Type B pancreatic cell (in vitro differentiated cells): ENCODE measurements around the gene CTDSP2. TPM values are rescaled to one million over a fixed set of nuclear protein-coding genes. Genes with fewer than 3 reads are reported as not detected.

Source experiments
- DNase-seq: peaks from one replicate; pipeline ENCODE4 v3.0.0; 2021; ENCODE audit warnings: mixed read lengths; ENCODE audit not compliant: unreplicated experiment; ENCODE audit errors: extremely low spot score
- H3K27ac Mint-ChIP-seq: 2 replicates; pipeline ENCODE4 v1.8.0; 2021; ENCODE audit warnings: mild to moderate bottlenecking, mixed read lengths
- H3K27me3 Mint-ChIP-seq: 2 replicates; pipeline ENCODE4 v1.8.0; 2021; ENCODE audit warnings: mixed read lengths
- H3K36me3 Mint-ChIP-seq: 2 replicates; pipeline ENCODE4 v1.8.0; 2021; ENCODE audit warnings: mixed read lengths
- H3K4me1 Mint-ChIP-seq: one replicate; pipeline ENCODE4 v1.8.0; 2021; ENCODE audit warnings: mixed read lengths; ENCODE audit not compliant: unreplicated experiment
- H3K4me3 Mint-ChIP-seq: 2 replicates; pipeline ENCODE4 v1.8.0; 2021; ENCODE audit warnings: mild to moderate bottlenecking, mixed read lengths
- H3K9me3 Mint-ChIP-seq: 2 replicates; pipeline ENCODE4 v1.8.0; 2021; ENCODE audit warnings: mixed read lengths
- CTCF ChIP-seq: fragments of 200-600 bp; sonication (generic); conservative IDR thresholded peaks from 2 replicates; pipeline ENCODE4 v1.5.0; 2021; ENCODE audit warnings: antibody characterized with exemption, mild to moderate bottlenecking
- total RNA-seq: library from RNA; stranded (reverse); gene quantifications from 2 replicates; pipeline ENCODE4 v1.2.1, GENCODE V29; 2021; ENCODE audit warnings: low replicate concordance

The CTDSP2 gene
- total RNA-seq, 1 donor from 2014 or later: 183 TPM

GRCh38 chr12:57849035-57849434 is 2.5 kb upstream of the CTDSP2 start:
- no peaks in the 10 kb centered on the region for H3K9me3 Mint-ChIP-seq
- H3K27me3 Mint-ChIP-seq: peaks cover 18% of the 10 kb centered on the region
- H3K27ac Mint-ChIP-seq: no peak overlapping the region
- peaks cover 33% of the 10 kb centered on the region for H3K4me1 Mint-ChIP-seq
- H3K4me3 Mint-ChIP-seq: no peak overlapping the region
- no peak for DNase-seq
- TF ChIP-seq CTCF: no peak
- peaks cover 4% of the 10 kb centered on the region for H3K36me3 Mint-ChIP-seq

GRCh38 chr12:57848208-57848607 is 1.7 kb upstream of the CTDSP2 start:
- no peaks in the 10 kb centered on the region for H3K9me3 Mint-ChIP-seq
- H3K4me1 Mint-ChIP-seq: peaks cover 33% of the 10 kb centered on the region
- no peak for TF ChIP-seq CTCF
- no peak for DNase-seq
- H3K27me3 Mint-ChIP-seq: peaks cover 18% of the 10 kb centered on the region
- H3K27ac Mint-ChIP-seq: peak overlapping the region; percentile 67
- peaks cover 4% of the 10 kb centered on the region for H3K36me3 Mint-ChIP-seq
- H3K4me3 Mint-ChIP-seq: peak overlapping the region; percentile 60

- DNase-seq: no peak
- no peak for TF ChIP-seq CTCF
- Mint-ChIP-seq H3K27me3 (peaks cover 8% of the 10 kb centered on the region), H3K4me3 (peak overlapping the region; percentile 86), H3K9me3 (no peaks in the 10 kb centered on the region), H3K27ac (peak overlapping the region; percentile 94), H3K36me3 (peaks cover 7% of the 10 kb centered on the region), H3K4me1 (peaks cover 41% of the 10 kb centered on the region)
These were observed 298 bp downstream of the CTDSP2 start for GRCh38 chr12:57846285-57846576.

GRCh38 chr12:57845478-57846284 is 848 bp downstream of the CTDSP2 start:
- peaks cover 4% of the 10 kb centered on the region for H3K27me3 Mint-ChIP-seq
- H3K4me1 Mint-ChIP-seq: peaks cover 42% of the 10 kb centered on the region
- peak; percentile 80 for DNase-seq
- no peak for TF ChIP-seq CTCF
- no peaks in the 10 kb centered on the region for H3K9me3 Mint-ChIP-seq
- peaks cover 7% of the 10 kb centered on the region for H3K36me3 Mint-ChIP-seq
- H3K27ac Mint-ChIP-seq: peak overlapping the region; percentile 64
- peak overlapping the region; percentile 94 for H3K4me3 Mint-ChIP-seq

GRCh38 chr12:57844709-57845477 is 1.6 kb downstream of the CTDSP2 start:
- DNase-seq: no peak
- H3K9me3 Mint-ChIP-seq: no peaks in the 10 kb centered on the region
- peaks cover 7% of the 10 kb centered on the region for H3K36me3 Mint-ChIP-seq
- peaks cover 4% of the 10 kb centered on the region for H3K27me3 Mint-ChIP-seq
- peaks cover 50% of the 10 kb centered on the region for H3K4me1 Mint-ChIP-seq
- TF ChIP-seq CTCF: no peak
- peak overlapping the region; percentile 92 for H3K27ac Mint-ChIP-seq
- peak overlapping the region; percentile 94 for H3K4me3 Mint-ChIP-seq
